ENCODE results near the gene PTK6.

The PTK6 gene

DNA sequence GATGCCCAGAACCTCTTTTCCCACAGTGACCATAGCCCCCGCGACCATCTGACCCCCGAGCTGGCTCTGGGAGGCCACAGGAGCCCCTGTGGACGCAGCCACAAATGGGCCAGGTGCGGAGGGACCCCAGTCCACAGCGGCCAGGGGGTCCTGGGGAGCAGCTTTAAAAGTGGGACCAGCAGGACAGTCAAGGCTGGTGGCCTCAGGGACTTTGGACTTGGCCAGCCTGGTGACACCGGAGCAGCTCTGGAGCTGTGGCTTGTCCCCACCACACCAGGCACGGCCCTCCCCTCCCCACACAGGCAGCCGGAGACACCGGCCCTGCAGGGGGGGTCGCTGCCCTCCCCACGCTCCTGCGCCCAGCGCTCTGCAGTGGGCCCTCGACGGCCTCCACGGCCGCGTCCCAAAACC lies 20.3 kb upstream of the PTK6 start:
- DNase-seq (ENCODE audit: low read depth), result no peak

DNA sequence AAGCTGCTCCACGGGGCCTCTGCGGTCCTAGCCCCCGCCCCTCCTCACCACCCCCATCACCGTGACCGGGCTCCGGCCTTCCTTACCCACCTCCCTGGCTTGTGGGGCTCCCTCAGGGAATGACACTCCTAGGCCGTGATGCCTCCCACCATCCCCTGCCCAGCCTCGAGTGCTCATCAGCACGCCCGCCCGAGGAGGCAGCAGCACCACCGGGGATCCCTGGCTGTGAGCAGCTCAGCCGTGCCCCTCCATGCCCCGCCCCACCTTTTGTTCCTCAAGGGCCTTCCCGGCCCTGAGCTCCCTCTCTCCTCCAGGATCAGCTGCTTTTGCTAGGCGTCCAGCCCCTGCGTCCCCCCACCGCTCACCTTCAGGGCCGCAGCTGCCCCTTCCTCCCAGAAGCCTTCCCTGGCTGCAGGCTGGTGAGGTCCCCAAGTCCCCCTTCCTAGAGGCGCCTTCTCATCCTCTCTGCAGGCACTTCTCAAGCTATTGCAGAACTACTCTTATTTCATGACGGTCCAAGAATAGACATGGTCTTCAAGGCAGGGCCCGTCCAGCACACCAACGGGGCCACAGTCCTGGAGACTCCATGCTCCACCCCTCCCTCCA lies 19.8 kb upstream of the PTK6 start:
- no peak for DNase-seq (ENCODE audit: low read depth)

DNA sequence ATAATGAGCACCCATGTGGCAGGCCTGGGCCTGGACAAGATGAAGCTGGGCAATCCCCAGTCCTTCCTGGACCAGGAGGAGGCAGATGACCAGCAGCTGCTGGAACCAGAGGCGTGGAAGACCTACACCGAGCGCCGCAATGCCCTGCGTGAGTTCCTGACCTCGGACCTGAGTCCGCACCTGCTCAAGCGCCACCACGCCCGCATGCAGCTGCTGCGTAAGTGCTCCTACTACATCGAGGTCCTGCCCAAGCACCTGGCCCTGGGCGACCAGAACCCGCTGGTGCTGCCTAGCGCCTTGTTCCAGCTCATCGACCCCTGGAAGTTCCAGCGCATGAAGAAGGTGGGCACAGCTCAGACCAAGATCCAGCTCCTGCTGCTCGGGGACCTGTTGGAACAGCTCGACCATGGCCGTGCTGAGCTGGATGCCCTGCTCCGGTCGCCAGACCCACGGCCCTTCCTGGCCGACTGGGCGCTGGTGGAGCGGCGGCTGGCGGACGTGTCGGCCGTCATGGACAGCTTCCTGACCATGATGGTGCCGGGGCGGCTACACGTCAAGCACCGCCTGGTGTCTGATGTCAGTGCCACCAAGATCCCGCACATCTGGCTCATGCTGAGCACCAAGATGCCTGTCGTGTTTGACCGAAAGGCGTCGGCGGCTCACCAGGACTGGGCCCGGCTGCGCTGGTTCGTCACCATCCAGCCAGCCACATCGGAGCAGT lies 18.6 kb upstream of the PTK6 start:
- DNase-seq (ENCODE audit: low read depth), result no peak

DNA sequence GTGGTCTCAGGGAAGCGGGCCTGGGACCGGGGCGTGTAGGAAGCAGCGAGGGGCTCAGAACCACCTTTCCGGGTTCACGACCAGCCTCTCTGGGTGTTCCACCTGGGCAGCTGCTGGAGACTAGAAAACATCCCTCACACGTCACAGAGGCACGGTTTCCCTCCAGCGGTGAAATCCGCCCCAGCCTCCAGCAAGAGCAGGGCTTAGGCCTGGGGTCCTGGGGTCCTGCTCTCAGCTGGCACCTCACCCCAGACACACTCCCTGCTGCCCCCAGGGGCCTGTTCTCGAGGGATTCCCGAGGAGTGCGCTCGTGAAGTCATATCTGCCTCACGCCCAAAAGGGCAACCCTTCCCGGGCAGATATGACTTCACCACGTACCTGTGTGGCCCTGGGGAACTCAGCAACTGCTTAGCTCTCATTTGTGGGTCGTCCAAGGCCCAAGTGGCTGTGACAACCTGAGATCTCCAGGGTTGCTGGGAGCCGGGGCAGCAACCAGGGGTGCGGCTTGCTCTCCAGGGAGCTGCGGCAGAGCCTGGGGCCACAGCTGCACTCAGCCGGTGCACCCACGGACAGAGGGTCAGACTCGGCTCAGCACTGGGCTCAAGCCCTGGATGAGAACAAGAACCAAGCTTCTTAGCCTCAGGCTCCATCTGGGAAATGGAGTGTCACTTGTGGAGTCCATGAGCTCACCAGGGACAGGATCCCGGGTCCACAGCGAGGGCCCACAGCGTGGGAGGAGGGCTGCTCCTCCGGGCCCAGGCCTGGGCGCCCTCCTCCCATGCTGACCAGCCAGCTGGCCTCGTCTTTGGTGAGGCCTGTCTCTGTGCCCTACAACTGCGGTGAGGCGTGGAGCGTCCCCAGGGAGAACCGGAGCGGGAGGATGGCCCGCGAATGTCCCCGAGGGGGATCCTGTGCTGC lies 17.4 kb upstream of the PTK6 start:
- no peak for DNase-seq (ENCODE audit: low read depth)

DNA sequence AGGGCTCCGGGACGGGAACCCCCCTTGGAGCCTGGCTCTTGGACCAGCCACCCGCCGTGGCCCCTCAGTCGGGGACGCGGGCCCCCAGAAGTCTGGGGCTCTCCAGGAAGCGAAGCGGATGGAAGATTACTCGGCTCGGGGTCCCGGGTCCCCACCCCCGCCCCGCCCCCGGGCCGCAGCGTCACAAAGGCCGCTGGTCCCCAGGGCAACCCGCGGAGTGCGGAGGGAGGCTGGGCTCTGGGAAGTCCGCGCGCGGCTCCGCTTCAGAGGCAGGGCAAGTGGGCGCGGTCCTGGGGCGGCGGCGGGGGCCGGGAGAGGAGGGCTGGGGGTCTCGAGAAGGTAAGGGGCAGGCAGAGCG lies 16.7 kb upstream of the PTK6 start, which contains the start of gene FNDC11:
TSS of gene FNDC11 (plus strand) at position 227 of the 358 bp plus-strand sequence. CDS start 1,505 bp downstream, outside the sequence.
- DNase-seq (ENCODE audit: low read depth), result peak; percentile 41

DNA sequence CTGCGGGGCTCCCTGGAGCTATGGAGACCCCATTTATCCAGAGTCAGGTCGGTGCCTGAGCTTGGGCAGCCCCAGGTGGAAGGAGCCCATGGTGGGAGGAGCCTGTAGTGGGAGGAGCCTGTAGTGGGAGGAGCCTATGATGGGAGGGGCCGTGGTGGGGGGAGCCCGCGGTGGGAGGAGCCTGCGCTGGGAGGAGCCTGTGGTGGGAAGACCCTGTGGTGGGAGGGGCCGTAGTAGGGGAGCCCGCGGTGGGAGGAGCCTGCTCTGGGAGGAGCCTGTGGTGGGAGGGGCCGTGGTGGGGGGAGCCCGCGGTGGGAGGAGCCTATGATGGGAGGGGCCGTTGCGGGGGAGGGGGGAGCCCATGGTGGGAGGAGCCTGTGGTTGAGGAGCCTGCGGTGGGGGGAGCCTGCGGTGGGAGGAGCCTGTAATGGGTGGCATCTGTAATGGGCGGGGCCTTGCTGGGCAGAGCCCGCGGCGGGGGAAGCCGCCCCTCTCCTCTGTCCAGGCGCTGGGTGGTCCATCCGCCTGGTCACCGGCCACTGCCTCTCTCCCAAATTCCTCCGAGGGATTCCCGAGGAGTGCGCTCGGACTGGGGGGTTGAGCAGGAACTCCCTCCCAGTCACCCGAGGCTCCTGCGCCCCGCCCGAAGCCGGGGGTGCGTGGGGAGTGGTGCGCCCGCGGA lies 16.2 kb upstream of the PTK6 start:
- DNase-seq (ENCODE audit: low read depth), result peak; percentile 82

DNA sequence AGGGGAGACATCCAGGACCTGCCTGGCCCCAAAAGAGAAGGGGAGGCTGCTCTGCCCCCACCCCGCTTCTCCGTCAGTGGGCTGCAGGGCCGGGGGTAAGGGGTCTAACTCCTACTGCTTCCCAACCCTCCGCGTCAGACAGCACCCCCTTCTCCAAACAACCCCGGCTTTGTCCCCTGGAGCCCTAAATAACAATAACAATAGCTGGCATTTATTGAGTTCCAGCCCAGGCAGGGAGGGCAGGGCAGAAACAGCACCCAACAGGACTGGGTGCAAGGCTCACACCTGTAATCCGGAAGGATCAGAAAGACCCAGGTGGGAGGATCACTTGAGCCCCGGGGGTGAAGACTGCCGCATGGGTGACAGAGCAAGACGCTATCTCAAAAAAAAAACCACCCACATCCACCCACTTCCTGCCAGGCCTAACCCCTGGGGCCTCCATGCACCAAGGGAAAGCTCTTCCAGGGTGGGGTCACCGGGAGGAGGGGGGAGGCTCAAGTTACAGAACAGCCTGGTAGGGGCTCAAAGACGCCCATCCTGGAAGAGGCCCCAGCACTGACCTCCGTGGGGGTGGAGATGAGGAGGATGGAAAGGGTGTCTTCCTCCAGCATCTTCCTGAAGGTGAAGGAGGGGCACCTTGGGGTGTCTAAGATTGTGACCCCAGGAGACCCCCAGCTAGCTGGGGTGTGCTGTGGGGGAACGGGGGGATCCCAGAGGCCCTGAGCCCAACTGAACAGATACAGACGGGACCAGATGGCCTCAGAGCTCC lies 15.5 kb upstream of the PTK6 start:
- DNase-seq (ENCODE audit: low read depth), result no peak

DNA sequence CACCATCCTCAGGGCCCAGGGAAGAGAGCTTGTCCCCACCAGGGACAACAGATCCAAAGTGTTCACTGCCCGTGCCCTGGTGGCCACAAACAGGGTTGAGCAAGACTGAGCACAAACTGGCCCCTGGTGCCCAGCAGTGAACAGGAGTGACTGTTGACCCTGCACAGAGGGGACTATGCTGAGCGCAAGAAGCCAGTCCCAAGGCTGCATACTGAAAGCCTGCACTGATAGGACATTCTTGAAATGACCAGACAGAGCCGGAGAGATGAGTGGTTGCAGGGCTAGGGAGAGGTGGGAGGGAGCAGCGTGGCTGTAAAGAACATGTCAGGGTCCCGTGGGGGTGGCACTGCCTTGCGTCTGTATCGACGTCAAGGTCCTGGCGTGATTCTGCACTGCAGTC lies 13.9 kb upstream of the PTK6 start:
- DNase-seq (ENCODE audit: low read depth), result no peak

DNA sequence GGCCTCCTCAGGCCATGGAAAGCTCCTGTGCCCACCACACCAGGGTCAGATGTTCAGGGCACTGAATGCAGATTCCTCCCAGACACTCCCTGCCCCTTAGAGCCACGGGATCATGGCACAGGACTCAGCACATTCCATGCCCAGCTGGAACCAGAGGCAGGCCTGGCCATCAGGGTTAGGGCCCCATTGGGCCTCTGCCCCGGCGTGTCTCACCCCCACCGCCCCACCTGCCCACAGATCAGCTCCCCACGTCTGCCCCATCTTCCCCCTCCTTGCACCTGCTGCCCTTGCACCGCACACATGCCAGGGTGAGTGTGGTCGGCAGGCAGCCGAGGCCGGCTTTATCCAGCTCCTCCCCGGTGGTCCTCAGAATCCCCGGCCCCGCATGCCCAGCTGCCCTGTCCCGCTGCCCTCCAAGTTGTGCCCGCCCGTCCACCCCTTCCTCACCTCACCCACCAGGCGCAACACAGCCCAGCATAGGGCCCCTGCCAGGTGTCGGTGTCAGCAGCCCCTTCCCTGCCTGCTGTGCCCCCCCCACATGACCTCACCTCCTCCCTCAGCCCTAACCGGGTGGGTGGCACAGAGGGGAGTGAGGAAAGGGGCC lies 12.6 kb upstream of the PTK6 start:
- no peak for DNase-seq (ENCODE audit: low read depth)

DNA sequence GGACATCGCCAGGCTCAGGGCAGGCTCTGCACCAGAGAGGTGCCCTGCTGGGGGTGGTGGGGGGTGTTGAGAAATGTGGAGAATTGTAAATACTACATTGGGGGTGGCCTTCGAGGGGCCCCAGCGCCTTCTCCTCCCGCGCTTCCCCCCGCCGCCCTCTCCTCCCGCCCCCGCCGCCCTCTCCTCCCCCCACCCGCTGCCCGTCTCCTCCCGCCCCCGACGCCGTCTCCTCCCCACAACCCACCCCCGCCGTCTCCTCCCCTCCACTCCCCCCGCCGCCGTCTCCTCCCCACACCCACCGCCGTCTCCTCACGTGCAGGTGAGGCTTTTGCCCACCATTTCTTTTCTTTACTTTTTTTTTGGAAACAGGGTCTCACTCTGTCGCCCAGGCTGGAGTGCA lies 11.8 kb upstream of the PTK6 start:
- no peak for DNase-seq (ENCODE audit: low read depth)

DNA sequence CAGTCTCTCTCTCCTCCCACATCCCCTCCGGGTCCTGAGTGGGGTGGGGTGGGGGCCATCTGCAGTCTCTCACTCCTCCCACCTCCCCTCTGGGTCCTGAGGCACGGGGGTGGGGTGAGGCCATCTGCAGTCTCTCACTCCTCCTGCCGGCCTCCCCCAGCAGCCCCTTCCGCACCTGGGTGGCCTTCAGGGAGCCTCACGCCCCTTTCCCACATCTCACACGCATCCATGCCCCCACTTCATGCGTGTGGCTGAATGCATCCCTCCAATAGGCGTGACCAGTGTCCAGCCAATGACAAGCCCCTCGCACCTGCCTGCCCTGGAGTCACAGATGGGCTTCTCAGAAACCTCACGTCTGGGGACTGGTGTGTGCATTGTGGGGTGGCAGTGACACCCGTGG lies 11.4 kb upstream of the PTK6 start:
- DNase-seq (ENCODE audit: low read depth), result no peak

DNA sequence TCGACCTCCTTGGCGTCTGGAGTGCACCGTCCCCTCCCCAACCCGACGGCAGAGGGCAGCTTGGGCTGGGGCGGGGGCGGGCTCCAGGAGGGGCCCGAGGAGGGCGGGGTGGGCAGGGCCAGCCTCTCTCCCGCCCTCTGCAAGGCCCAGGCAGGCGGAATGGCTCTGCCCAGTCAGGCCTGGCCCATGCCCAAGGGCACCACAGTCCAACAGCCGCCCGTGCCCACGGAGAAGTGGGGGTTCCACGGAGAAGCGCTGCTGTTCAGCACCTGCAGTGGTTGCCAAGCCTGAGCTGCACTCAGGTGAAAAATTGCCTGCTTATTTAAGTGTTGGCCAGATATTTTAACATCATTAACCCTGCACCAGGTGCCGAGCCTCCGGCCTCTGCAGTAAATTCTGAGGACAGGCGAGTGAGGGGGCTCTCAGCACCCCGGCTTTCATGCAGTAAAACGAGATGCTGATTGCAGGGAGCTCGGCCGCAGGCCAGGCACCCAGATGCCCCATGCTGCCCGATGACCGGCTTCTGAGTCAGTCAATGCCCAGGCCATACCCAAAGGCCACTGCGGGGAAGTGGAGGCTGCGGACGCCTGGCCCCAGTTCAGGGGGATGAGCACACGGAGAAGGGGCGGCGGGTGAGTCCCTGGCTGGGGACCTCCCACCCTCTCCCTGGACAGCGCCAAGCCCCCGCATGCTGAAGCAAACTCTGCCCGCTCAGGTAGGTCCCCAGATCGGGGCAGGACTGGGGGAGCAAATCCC lies 10.7 kb upstream of the PTK6 start, which contains the start of gene SRMS:
TSS of gene SRMS (minus strand) at position 25 of the 756 bp plus-strand sequence. CDS start 286 bp downstream, outside the sequence.
- DNase-seq (ENCODE audit: low read depth), result no peak

DNA sequence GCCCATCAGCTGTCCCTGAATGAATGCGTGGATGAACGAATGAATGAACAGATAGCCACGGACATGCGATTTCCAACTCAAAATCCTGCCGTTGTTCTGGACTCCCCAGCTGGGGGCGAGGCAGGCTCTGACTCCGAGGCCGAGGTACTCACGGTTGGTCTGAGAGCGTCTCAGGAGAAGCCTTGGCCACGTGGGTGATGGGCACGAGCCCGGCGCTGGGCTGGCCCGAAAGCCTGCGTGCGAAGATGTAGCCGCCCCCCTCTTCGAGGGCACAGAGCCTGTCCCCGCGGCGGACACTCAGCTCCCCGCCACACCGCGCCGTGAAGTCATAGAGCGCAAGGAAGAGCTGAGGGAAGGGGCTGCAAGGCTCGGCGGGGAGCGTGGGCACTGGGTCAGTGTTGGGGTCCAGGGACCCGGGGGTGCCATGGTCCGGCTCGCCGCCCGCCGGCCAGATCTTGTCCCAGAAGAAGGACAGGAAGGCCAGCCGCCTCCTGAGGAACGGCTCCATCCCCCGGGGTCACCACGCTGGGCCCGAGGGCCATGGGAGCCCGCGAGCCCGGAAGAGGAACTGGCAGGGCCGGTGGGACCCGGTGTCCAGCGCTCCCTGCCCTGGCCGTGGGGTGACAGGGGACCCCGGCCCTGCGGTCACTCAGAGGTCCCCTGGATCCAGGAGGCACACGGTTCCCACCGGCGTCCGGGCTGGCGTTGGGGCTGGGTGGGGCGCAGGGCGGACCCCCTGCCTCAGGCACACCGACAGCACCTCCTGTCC lies 10.0 kb upstream of the PTK6 start:
- DNase-seq (ENCODE audit: low read depth), result no peak

DNA sequence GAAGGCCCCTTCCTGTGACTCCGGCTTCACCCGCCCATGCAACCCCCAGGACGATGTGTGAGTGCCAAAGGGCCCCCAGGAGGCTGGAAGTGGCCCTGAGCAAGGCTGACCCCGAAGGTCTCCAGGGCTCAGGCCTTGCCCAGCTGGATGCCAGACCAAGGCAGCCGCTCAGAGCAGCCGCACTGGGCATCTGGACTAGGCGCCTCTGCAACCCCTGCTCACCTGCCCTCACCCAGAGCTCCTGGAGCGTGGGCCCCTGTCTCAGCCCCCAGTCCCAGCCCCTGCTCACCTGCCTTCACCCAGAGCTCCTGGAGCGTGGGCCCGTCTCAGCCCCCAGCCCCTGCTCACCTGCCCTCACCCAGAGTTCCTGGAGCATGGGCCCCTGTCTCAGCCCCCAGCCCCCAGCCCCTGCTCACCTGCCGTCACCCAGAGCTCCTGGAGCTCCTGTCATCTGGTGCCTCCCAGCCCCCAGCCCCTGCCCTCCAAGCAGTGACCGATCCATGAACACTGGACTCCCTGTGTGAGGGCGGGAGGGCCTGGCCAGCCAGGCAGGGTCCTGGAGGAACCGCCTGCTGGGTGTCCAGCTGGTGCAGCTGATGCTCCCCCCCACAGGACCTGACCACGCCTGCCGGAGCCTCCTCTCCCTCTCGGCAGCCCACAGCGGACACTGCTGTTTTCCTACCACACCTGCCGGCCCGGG lies 9.2 kb upstream of the PTK6 start:
- DNase-seq (ENCODE audit: low read depth), result no peak

DNA sequence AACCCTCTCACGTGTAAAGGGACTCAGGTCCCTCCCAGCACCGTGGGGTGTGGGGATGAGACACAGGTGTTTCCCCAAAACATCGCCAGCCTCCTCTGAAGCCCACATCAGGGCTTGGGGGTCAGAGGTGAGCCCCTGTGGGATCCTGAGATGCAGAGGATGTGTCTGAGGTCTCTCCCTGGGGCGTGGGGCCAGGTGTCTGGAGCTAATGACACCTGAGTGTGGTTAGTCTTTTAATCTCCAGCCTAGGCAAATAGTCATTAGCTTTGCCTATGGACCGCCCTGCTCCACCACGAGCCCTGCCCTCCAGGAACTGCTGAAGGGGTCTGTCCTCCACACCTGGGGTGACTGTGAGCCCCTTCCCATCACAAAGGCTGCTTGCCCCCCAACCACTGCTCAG lies 8.6 kb upstream of the PTK6 start:
- DNase-seq (ENCODE audit: low read depth), result no peak

DNA sequence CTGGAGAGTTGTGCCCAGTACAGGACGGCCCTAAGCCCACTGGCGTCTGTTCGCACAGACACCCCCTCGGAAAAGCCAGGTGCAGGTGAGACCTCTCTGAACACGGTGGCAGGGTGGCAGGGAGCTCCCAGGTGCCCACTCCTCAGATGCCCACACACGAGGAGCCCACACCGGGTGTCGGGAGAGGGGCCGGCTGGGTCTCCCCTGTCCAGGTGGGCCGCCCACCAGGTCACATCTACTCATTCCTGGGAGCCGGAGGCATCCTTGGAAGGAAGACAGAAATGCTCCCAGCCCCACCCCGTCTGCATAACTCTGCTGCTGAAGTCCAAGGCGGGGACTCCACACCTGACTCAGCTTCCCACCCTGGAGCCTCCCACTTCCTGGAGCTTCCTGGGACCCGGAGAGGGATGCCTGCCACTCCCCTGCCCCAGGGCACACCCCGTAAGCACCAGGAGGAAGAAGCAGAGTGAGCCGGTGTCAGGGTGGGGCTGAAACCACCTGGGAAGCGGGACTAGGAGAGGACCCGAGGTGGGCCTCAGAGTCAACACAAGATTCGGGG lies 7.9 kb upstream of the PTK6 start:
- DNase-seq (ENCODE audit: low read depth), result no peak

DNA sequence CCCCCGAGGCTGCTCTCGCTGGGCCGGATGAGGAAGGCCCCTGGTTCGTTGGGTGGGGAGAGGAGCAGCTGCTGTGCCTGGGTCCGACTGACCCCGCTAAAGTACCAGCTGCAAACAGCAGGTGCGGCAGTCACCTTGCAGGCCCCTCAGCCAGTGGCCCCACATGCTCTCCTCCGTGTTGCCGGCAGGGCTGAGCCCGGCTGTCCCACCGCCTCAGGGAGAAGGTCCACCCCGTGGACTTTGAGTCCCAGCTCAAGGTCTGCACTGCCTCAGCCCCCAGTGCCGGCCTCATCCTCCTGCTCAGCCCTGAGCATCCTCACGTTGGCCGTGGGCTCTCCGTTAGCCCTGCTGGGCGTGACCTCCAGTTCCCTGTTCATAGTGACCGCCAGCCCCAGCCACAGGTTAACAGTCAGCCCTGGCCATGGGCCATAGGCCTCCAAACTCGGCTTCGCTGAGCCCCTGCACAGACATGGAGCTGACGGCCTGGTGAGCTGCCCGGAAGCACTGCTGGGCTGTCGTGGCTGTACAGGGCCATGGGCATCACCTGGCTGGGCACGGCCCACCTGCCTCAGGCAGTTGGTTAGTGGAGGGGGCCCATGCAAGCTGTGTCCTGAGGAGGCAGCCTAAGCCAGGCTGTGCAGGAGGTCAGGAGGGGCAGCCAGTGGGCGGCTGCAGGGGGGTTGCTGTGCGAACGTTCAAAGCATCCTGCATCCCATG lies 7.2 kb upstream of the PTK6 start:
- no peak for DNase-seq (ENCODE audit: low read depth)

DNA sequence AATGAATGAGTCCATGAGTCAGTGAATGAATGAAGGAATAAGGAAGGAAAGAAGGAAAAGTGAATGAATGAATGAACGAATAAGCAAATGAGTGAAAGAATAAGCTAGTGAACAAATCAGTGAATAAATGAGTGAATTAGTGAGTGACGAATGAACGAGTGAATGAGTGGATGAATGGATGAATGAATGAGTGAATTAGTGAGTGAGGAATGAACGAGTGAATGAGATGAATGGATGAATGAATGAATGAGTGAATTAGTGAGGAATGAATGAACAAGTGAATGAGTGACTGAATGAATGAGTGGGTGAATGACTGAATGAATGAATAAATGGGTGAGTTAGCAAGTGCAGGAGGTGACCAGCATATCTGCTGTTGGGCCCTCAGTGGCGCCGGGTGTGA lies 6.6 kb upstream of the PTK6 start:
- DNase-seq (ENCODE audit: low read depth), result no peak

Data from activated T-helper 9 cell treated with anti-CD3 and anti-CD28 coated beads, Interleukin-2, amount 50 U/mL, for 16 hours (primary cell).